ENCODE measurements around the gene FASTK.

Gene FASTK

GRCh38 chr7:151065516-151065915 lies 15.1 kb downstream of the FASTK start:
- DNase-seq (ENCODE audit: low read depth in 3 of 3): no peak

- DNase-seq (ENCODE audit: low read depth in 3 of 3): no peak
Observed at GRCh38 chr7:151064993-151065392, 15.6 kb downstream of the FASTK start.

GRCh38 chr7:151064454-151064853 lies 16.2 kb downstream of the FASTK start:
- no peak for DNase-seq (ENCODE audit: low read depth in 3 of 3)

GRCh38 chr7:151063212-151063561 lies 17.4 kb downstream of the FASTK start:
- no peak for DNase-seq (ENCODE audit: low read depth in 3 of 3)

GRCh38 chr7:151062399-151063211 lies 18.0 kb downstream of the FASTK start:
- no peak for DNase-seq (ENCODE audit: low read depth in 3 of 3)

- no peak for DNase-seq (ENCODE audit: low read depth in 3 of 3)
Observed at GRCh38 chr7:151062111-151062398, 18.6 kb downstream of the FASTK start.

GRCh38 chr7:151061213-151062110 lies 19.1 kb downstream of the FASTK start:
- no peak for DNase-seq (ENCODE audit: low read depth in 3 of 3)

- DNase-seq (ENCODE audit: low read depth in 3 of 3): no peak
Observed at GRCh38 chr7:151060416-151061212, 20.0 kb downstream of the FASTK start.

- DNase-seq (ENCODE audit: low read depth in 3 of 3): no peak
Observed at GRCh38 chr7:151060113-151060415, 20.5 kb downstream of the FASTK start.

- DNase-seq (ENCODE audit: low read depth in 3 of 3): peak in 2 of 3 donors; percentile 49 to 69
Observed at GRCh38 chr7:151059367-151060112, 21.1 kb downstream of the FASTK start, which contains the start of gene SLC4A2. Gene SLC4A2 (plus strand): TSS chr7:151059589. CDS start chr7:151061988, 2,399 bp downstream.

GRCh38 chr7:151058781-151059366 lies 21.7 kb downstream of the FASTK start:
- DNase-seq (ENCODE audit: low read depth in 3 of 3): no peak

GRCh38 chr7:151057989-151058780 lies 22.4 kb downstream of the FASTK start:
- DNase-seq (ENCODE audit: low read depth in 3 of 3): peak; percentile 92 to 96 (median 96)

GRCh38 chr7:151057506-151057988 lies 23.1 kb downstream of the FASTK start, which contains the start of gene CDK5:
Gene CDK5 (minus strand): TSS chr7:151057897. CDS start chr7:151057848, 49 bp downstream.
- no peak for DNase-seq (ENCODE audit: low read depth in 3 of 3)

GRCh38 chr7:151056666-151057505 lies 23.7 kb downstream of the FASTK start:
- DNase-seq (ENCODE audit: low read depth in 3 of 3): no peak

- no peak for DNase-seq (ENCODE audit: low read depth in 3 of 3)
Observed at GRCh38 chr7:151056283-151056665, 24.3 kb downstream of the FASTK start.

GRCh38 chr7:151053751-151054150 lies 26.9 kb downstream of the FASTK start:
- DNase-seq (ENCODE audit: low read depth in 3 of 3): no peak

- DNase-seq (ENCODE audit: low read depth in 3 of 3): no peak
Observed at GRCh38 chr7:151053096-151053495, 27.5 kb downstream of the FASTK start.

GRCh38 chr7:151051108-151051507 lies 29.5 kb downstream of the FASTK start:
- DNase-seq (ENCODE audit: low read depth in 3 of 3): peak in 2 of 3 donors; percentile 20 to 28

- no peak for DNase-seq (ENCODE audit: low read depth in 3 of 3)
Observed at GRCh38 chr7:151048911-151049463, 31.6 kb downstream of the FASTK start.
